Measurements from ENCODE around the gene FRY.

Gene FRY

GRCh38 chr13:32246468-32246867 is 214.9 kb downstream of the FRY start:
- TF ChIP-seq CTCF (IDR thresholded peaks at IDR 0.05): peak; percentile 72

GRCh38 chr13:32247887-32248286 is 216.3 kb downstream of the FRY start:
- TF ChIP-seq CTCF (IDR thresholded peaks at IDR 0.05): no peak

- no peak for TF ChIP-seq CTCF (IDR thresholded peaks at IDR 0.05)
Observed at GRCh38 chr13:32248801-32249200, 217.2 kb downstream of the FRY start.

GRCh38 chr13:32252812-32253438 is 221.4 kb downstream of the FRY start:
- TF ChIP-seq CTCF (IDR thresholded peaks at IDR 0.05): no peak

GRCh38 chr13:32253911-32254399 is 222.4 kb downstream of the FRY start:
- TF ChIP-seq CTCF (IDR thresholded peaks at IDR 0.05): no peak

GRCh38 chr13:32254416-32254815 is 222.8 kb downstream of the FRY start:
- no peak for TF ChIP-seq CTCF (IDR thresholded peaks at IDR 0.05)

- TF ChIP-seq CTCF (IDR thresholded peaks at IDR 0.05): no peak
Observed at GRCh38 chr13:32254916-32255723, 223.5 kb downstream of the FRY start.

Data from LNCAP (cell line).